ENCODE measurements around the gene XCL2.

The XCL2 gene

GRCh38 chr1:168509210-168509609 is 34.6 kb downstream of the XCL2 start:
- Histone ChIP-seq H3K36me3 (ENCODE audit: insufficient read depth, low read length) (no peaks in the 10 kb centered on the region), H2AFZ (ENCODE audit: low read depth, low read length) (no peak overlapping the region), H3K4me2 (ENCODE audit: insufficient read depth, low read length) (no peak overlapping the region), H3K4me1 (ENCODE audit: insufficient read depth, low read length) (peaks cover 20% of the 10 kb centered on the region), H3K9me3 (ENCODE audit: insufficient read depth, low read length, severe bottlenecking) (no peaks in the 10 kb centered on the region), H3K9ac (ENCODE audit: low read depth, low read length) (no peak overlapping the region), H3K27ac (ENCODE audit: low read length) (no peak overlapping the region), H3K4me3 (ENCODE audit: low read depth in 1 of 2, low read length in 2 of 2) (no peak overlapping the region), H3K27me3 (ENCODE audit: insufficient read depth, low read length, poor library complexity) (no peaks in the 10 kb centered on the region), H4K20me1 (ENCODE audit: insufficient read depth, low read length) (no peaks in the 10 kb centered on the region), H3K79me2 (ENCODE audit: insufficient read depth, low read length) (no peaks in the 10 kb centered on the region)
- DNase-seq (no peak), ATAC-seq (ENCODE audit: insufficient read depth, low read depth) (no peak)
- TF ChIP-seq CTCF (IDR thresholded peaks at IDR 0.05; ENCODE audit: borderline replicate concordance, extremely low read depth, low read length, poor library complexity, severe bottlenecking) (no peak), EZH2 (IDR thresholded peaks at IDR 0.05; ENCODE audit: borderline replicate concordance, low read depth, low read length, severe bottlenecking) (no peak)

GRCh38 chr1:168507828-168508227 is 36.0 kb downstream of the XCL2 start:
- Histone ChIP-seq H3K9ac (ENCODE audit: low read depth, low read length) (no peak overlapping the region), H3K27ac (ENCODE audit: low read length) (no peak overlapping the region), H3K36me3 (ENCODE audit: insufficient read depth, low read length) (no peaks in the 10 kb centered on the region), H3K9me3 (ENCODE audit: insufficient read depth, low read length, severe bottlenecking) (no peaks in the 10 kb centered on the region), H3K79me2 (ENCODE audit: insufficient read depth, low read length) (no peaks in the 10 kb centered on the region), H3K4me3 (ENCODE audit: low read depth in 1 of 2, low read length in 2 of 2) (no peak overlapping the region), H3K27me3 (ENCODE audit: insufficient read depth, low read length, poor library complexity) (no peaks in the 10 kb centered on the region), H3K4me2 (ENCODE audit: insufficient read depth, low read length) (no peak overlapping the region), H2AFZ (ENCODE audit: low read depth, low read length) (no peak overlapping the region), H3K4me1 (ENCODE audit: insufficient read depth, low read length) (peaks cover 7% of the 10 kb centered on the region), H4K20me1 (ENCODE audit: insufficient read depth, low read length) (no peaks in the 10 kb centered on the region)
- DNase-seq: no peak
- TF ChIP-seq EZH2 (IDR thresholded peaks at IDR 0.05; ENCODE audit: borderline replicate concordance, low read depth, low read length, severe bottlenecking) (no peak), CTCF (IDR thresholded peaks at IDR 0.05; ENCODE audit: borderline replicate concordance, extremely low read depth, low read length, poor library complexity, severe bottlenecking) (no peak)
- no peak for ATAC-seq (ENCODE audit: insufficient read depth, low read depth)

GRCh38 chr1:168507231-168507630 is 36.6 kb downstream of the XCL2 start:
- no peak overlapping the region for H2AFZ ChIP-seq (ENCODE audit: low read depth, low read length)
- H3K27me3 ChIP-seq (ENCODE audit: insufficient read depth, low read length, poor library complexity): no peaks in the 10 kb centered on the region
- ATAC-seq (ENCODE audit: insufficient read depth, low read depth): no peak
- H3K4me2 ChIP-seq (ENCODE audit: insufficient read depth, low read length): no peak overlapping the region
- H4K20me1 ChIP-seq (ENCODE audit: insufficient read depth, low read length): no peaks in the 10 kb centered on the region
- no peaks in the 10 kb centered on the region for H3K9me3 ChIP-seq (ENCODE audit: insufficient read depth, low read length, severe bottlenecking)
- TF ChIP-seq EZH2 (IDR thresholded peaks at IDR 0.05; ENCODE audit: borderline replicate concordance, low read depth, low read length, severe bottlenecking) (no peak), CTCF (IDR thresholded peaks at IDR 0.05; ENCODE audit: borderline replicate concordance, extremely low read depth, low read length, poor library complexity, severe bottlenecking) (no peak)
- H3K4me3 ChIP-seq (ENCODE audit: low read depth in 1 of 2, low read length in 2 of 2): no peak overlapping the region
- no peaks in the 10 kb centered on the region for H3K79me2 ChIP-seq (ENCODE audit: insufficient read depth, low read length)
- no peak overlapping the region for H3K27ac ChIP-seq (ENCODE audit: low read length)
- H3K9ac ChIP-seq (ENCODE audit: low read depth, low read length): no peak overlapping the region
- H3K36me3 ChIP-seq (ENCODE audit: insufficient read depth, low read length): no peaks in the 10 kb centered on the region
- peaks cover under 1% of the 10 kb centered on the region for H3K4me1 ChIP-seq (ENCODE audit: insufficient read depth, low read length)
- DNase-seq: no peak

Data from DND-41 (cell line).